Psoas muscle (tissue), 8 donors: Measurements from ENCODE around the gene CRIP3. TPM values are rescaled to one million over a fixed set of nuclear protein-coding genes. Genes with fewer than 3 reads are reported as not detected.

Experiments used
- ATAC-seq, 4 donors: fragments of 200-7000 bp; cut with Tn5 transposase; one replicate each; pipeline ENCODE4 v1.9.1; 2020; ENCODE audit warnings: moderate library complexity in 3 of 4, mild to moderate bottlenecking in 2 of 4
- DNase-seq, 2 donors: peaks; one replicate each; pipeline ENCODE4 v3.0.0-alpha.2; 2020
- H3K27ac ChIP-seq: fragments of 200-600 bp; one replicate; pipeline ENCODE4 v1.8.0; 2022
- H3K27me3 ChIP-seq, 3 donors: fragments of 200-600 bp in 1 of 3; one replicate each; pipeline versions ENCODE4 v1.6.1 to v1.8.0; 2013 to 2022; ENCODE audit warnings: low read length in 2 of 3, mild to moderate bottlenecking in 2 of 3, moderate library complexity in 1 of 3; ENCODE audit not compliant: insufficient read depth in 3 of 3
- H3K36me3 ChIP-seq, 2 donors: fragments of 200-600 bp in 1 of 2; one replicate each; pipeline versions ENCODE4 v1.6.1 to v1.8.0; 2013 to 2022; ENCODE audit warnings: low read depth in 1 of 2, mild to moderate bottlenecking in 1 of 2, moderate library complexity in 1 of 2; ENCODE audit not compliant: insufficient read depth in 1 of 2
- H3K4me1 ChIP-seq: fragments of 200-600 bp; one replicate; pipeline ENCODE4 v1.8.0; 2022
- H3K4me3 ChIP-seq: fragments of 200-600 bp; one replicate; pipeline ENCODE4 v1.8.0; 2022; ENCODE audit warnings: mild to moderate bottlenecking
- H3K9me3 ChIP-seq: fragments of 200-600 bp; one replicate; pipeline ENCODE4 v1.8.0; 2022
- CTCF ChIP-seq: fragments of 200-600 bp; IDR thresholded peaks from one replicate; pipeline ENCODE4 v1.8.0; 2022; ENCODE audit warnings: antibody characterized with exemption
- WGBS, 3 donors: extraction: QIAGEN DNeasy Blood & Tissue Kit; methylation state at CpG; one replicate each; pipeline versions ENCODE4 v1.1.6 to v1.1.7; 2013; 5-methylcytosine and 5-hydroxymethylcytosine counted together
- intact Hi-C, 2 donors: fragments of 100-400 bp; cut with DNase I; formaldehyde crosslinking; loops; one replicate each; pipeline versions ENCODE4 v1.11.0 to v1.14.2; 2022
- polyA plus RNA-seq, 3 donors: library from polyadenylated mRNA; stranded (reverse); fragments of 200-250 nt; gene quantifications; one replicate each; pipeline ENCODE4 v1.2.3, GENCODE V29; 2013
- total RNA-seq, 4 donors: library from RNA; stranded (reverse); fragmentation: NEBNext Ultra II Directional in 2 of 4; extraction: Animal tissue kit (Norgen Biotek cat#: 25700) in 2 of 4; gene quantifications; one replicate each; pipeline versions ENCODE4 v1.2.1 to v1.2.4, GENCODE V29; 2021 to 2023
- donor health status: healthy with polysubstance abuse.
- donor health status: DM: no; HTN: no; CAD: no; lungs with moderate emphysema.
- donor health status: Bipolar disorder and iron deficiency.
- donor health status: healthy.
- donor health status: DM: yes; HTN: yes; CAD: no.
- donor health status: DM: no; HTN: no; CAD: no.
- donor health status: DM: no; HTN: no; CAD: no.
- donor health status: DM: yes; HTN: yes; CAD: no.

Gene CRIP3
- total and polyA plus RNA-seq, 7 donors = 0.05 to 0.47 (median 0.12) TPM; not detected in 3

- no peak overlapping the region for H3K27ac ChIP-seq
- intact Hi-C loops = loop anchor here in 1 of 2 donors (5.0 kb wide), 1 partner anchor 63 kb away; no protein-coding TSS in a partner anchor
- 62 to 68% (median 64%) methylated on average over 10 of the region's 10 CpGs for WGBS, 3 donors
Measured at GRCh38 chr6:43268782-43269272, 39.8 kb downstream of the CRIP3 start.

GRCh38 chr6:43268355-43268700 is 40.3 kb downstream of the CRIP3 start:
- ATAC-seq = no peak
- H3K27ac ChIP-seq = no peak overlapping the region
- intact Hi-C loops = loop anchor here in 1 of 2 donors (5.0 kb wide), 1 partner anchor 64 kb away; no protein-coding TSS in a partner anchor
- WGBS, 3 donors = 57 to 68% (median 65%) methylated on average over 3 of the region's 3 CpGs
- no peaks in the 10 kb centered on the region for H3K36me3 ChIP-seq
- peaks cover 0 to 18% (median 4%) of the 10 kb centered on the region in 3 donors for H3K27me3 ChIP-seq
- no peak for TF ChIP-seq CTCF
- H3K4me1 ChIP-seq = peaks cover 5% of the 10 kb centered on the region
- no peaks in the 10 kb centered on the region for H3K9me3 ChIP-seq
- no peak overlapping the region for H3K4me3 ChIP-seq
- no peak for DNase-seq

More at GRCh38 chr6:43268782-43269272, 39.8 kb downstream of the CRIP3 start:
- Histone ChIP-seq H3K36me3 (no peaks in the 10 kb centered on the region), H3K4me3 (peak overlapping the region; percentile 56), H3K27me3 (peaks cover 0 to 19% (median 4%) of the 10 kb centered on the region in 3 donors), H3K4me1 (peaks cover 5% of the 10 kb centered on the region), H3K9me3 (no peaks in the 10 kb centered on the region)
- TF ChIP-seq CTCF = no peak
- no peak for ATAC-seq
- DNase-seq = no peak

GRCh38 chr6:43267619-43268354 is 40.8 kb downstream of the CRIP3 start:
- no peak overlapping the region for H3K4me3 ChIP-seq
- WGBS, 3 donors = 77 to 82% (median 81%) methylated on average over 7 of the region's 7 CpGs

GRCh38 chr6:43265564-43265963 is 43.1 kb downstream of the CRIP3 start:
- no peak for DNase-seq
- ATAC-seq = no peak
- TF ChIP-seq CTCF = no peak
- no peak overlapping the region for H3K27ac ChIP-seq
- H3K36me3 ChIP-seq = no peaks in the 10 kb centered on the region
- H3K4me3 ChIP-seq = no peak overlapping the region
- H3K4me1 ChIP-seq = peaks cover 5% of the 10 kb centered on the region
- 85 to 90% (median 87%) methylated on average over 6 of the region's 6 CpGs for WGBS, 3 donors
- peaks cover 0 to 6% (median 0%) of the 10 kb centered on the region in 3 donors for H3K27me3 ChIP-seq
- no peaks in the 10 kb centered on the region for H3K9me3 ChIP-seq
- intact Hi-C loops = loop anchor here in 1 of 2 donors (5.0 kb wide), 1 partner anchor 67 kb away; no protein-coding TSS in a partner anchor

More at GRCh38 chr6:43267619-43268354, 40.8 kb downstream of the CRIP3 start:
- no peaks in the 10 kb centered on the region for H3K36me3 ChIP-seq
- no peak for TF ChIP-seq CTCF
- H3K9me3 ChIP-seq = no peaks in the 10 kb centered on the region
- no peak for DNase-seq
- H3K4me1 ChIP-seq = peaks cover 5% of the 10 kb centered on the region
- intact Hi-C loops = loop anchor here in 1 of 2 donors (5.0 kb wide), 1 partner anchor 65 kb away; no protein-coding TSS in a partner anchor
- no peak overlapping the region for H3K27ac ChIP-seq
- peaks cover 0 to 13% (median 4%) of the 10 kb centered on the region in 3 donors for H3K27me3 ChIP-seq
- no peak for ATAC-seq
